Caco-2 (cell line): ENCODE results near the gene R3HDM1. TPM values are rescaled to one million over a fixed set of nuclear protein-coding genes. Genes with fewer than 3 reads are reported as not detected.

Source experiments
- BruUV-seq: library from RNA; stranded (reverse); fragments of 400-500 nt; replicated peaks from 2 replicates; lab custom pipeline; 2021; lab: Mats Ljungman, UMichigan
- CTCF ChIA-PET: fragments of 300-600 bp; sonication (Branson Sonifier 250); formaldehyde crosslinking; loops from one replicate; lab custom pipeline; 2022; ENCODE audit warnings: antibody characterized with exemption; lab: Charles Lee
- POLR2A ChIA-PET: fragments of 300-600 bp; sonication (Branson Sonifier 250); formaldehyde crosslinking; loops from one replicate; lab custom pipeline; 2022; ENCODE audit warnings: antibody characterized with exemption; lab: Charles Lee
- DNase-seq, 2 experiments: peaks; one replicate each; pipeline versions ENCODE4 v3.0.0 to v3.0.0-alpha.2; 2020 to 2022
- H3K27me3 ChIP-seq: replicated peaks from 2 replicates; pipeline ENCODE4 v1.6.0; 2011; ENCODE audit warnings: low read length; ENCODE audit not compliant: control insufficient read depth, insufficient read depth
- H3K36me3 ChIP-seq: 2 replicates; pipeline ENCODE4 v1.5.1; 2011; ENCODE audit warnings: low read length; ENCODE audit not compliant: control insufficient read depth, insufficient read depth
- H3K4me1 ChIP-seq: fragments of 250-450 bp; sonication (Bioruptor Pico); 2 replicates; pipeline ENCODE4 v1.5.1; 2020; ENCODE audit warnings: mild to moderate bottlenecking
- H3K4me3 ChIP-seq: 2 replicates; pipeline ENCODE4 v1.5.1; 2011; ENCODE audit warnings: low read depth, mild to moderate bottlenecking, control low read depth, low read length
- H3K9me3 ChIP-seq: fragments of 250-450 bp; sonication (Bioruptor Pico); 2 replicates; pipeline ENCODE4 v1.5.1; 2020; ENCODE audit warnings: mild to moderate bottlenecking, moderate library complexity
- H3K27ac Mint-ChIP-seq: one replicate; pipeline ENCODE4 v1.8.0; 2022; ENCODE audit warnings: mixed read lengths; ENCODE audit not compliant: unreplicated experiment
- H3K27me3 Mint-ChIP-seq: one replicate; pipeline ENCODE4 v1.8.0; 2022; ENCODE audit warnings: mixed read lengths; ENCODE audit not compliant: insufficient read depth, unreplicated experiment
- H3K36me3 Mint-ChIP-seq: one replicate; pipeline ENCODE4 v1.8.0; 2022; ENCODE audit warnings: mild to moderate bottlenecking, mixed read lengths; ENCODE audit not compliant: insufficient read depth, unreplicated experiment
- H3K4me1 Mint-ChIP-seq: one replicate; pipeline ENCODE4 v1.8.0; 2022; ENCODE audit warnings: low read depth, mixed read lengths; ENCODE audit not compliant: unreplicated experiment
- H3K4me3 Mint-ChIP-seq: one replicate; pipeline ENCODE4 v1.8.0; 2022; ENCODE audit warnings: mild to moderate bottlenecking, moderate library complexity, mixed read lengths; ENCODE audit not compliant: unreplicated experiment
- H3K9me3 Mint-ChIP-seq: one replicate; pipeline ENCODE4 v1.8.0; 2022; ENCODE audit warnings: mixed read lengths; ENCODE audit not compliant: unreplicated experiment
- intact Hi-C: fragments of 100-400 bp; cut with micrococcal nuclease; formaldehyde crosslinking; loops from one replicate; pipeline ENCODE4 v1.10.0; 2022; ENCODE audit not compliant: unreplicated experiment
- total RNA-seq: library from RNA; stranded (reverse); gene quantifications from 2 replicates; pipeline ENCODE4 v1.2.3, GENCODE V29; 2022
- TF ChIP-seq, protein P1 (sequence below), 2 experiments: fragments of 200-600 bp in 1 of 2; IDR thresholded peaks; 1 replicate in 1 of 2; 2 replicates in 1 of 2; pipeline versions ENCODE4 v1.5.1 to v1.8.0; 2011 to 2022; ENCODE audit warnings: antibody characterized with exemption in 1 of 2, control low read depth in 1 of 2, inconsistent platforms in 1 of 2, low read depth in 1 of 2, low read length in 1 of 2, mild to moderate bottlenecking in 1 of 2, moderate library complexity in 1 of 2; ENCODE audit not compliant: insufficient read depth in 1 of 2, severe bottlenecking in 1 of 2, unreplicated experiment in 1 of 2

The R3HDM1 gene
- total RNA-seq, 1 experiment from 2014 or later = 44.4 TPM

DNA sequence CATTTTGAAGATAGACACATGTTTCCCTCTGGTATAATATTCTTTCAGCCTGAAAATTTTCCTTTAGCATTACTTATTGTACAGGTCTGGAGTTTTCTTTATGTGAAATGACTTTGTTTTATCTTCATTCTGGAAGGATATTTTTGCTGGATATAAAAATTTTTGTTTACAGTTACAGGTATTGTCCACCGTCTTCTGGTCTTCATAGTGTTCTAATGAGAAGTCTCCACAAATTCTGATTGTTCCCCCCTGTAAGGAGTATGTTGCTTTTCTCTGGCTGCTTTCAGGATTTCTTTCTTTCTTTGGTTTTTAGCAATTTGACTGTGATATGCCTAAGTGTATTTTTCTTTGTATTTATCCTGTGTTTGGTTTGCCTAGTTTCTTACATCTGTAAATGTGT, 225.4 kb downstream of the R3HDM1 start:
- H3K27me3 ChIP-seq = no peaks in the 10 kb centered on the region
- intact Hi-C loops = no loop called here
- Mint-ChIP-seq H3K36me3 (peaks cover 87% of the 10 kb centered on the region), H3K27ac (no peak overlapping the region), H3K9me3 (peaks cover 17% of the 10 kb centered on the region), H3K4me3 (no peak overlapping the region), H3K4me1 (no peaks in the 10 kb centered on the region), H3K27me3 (no peaks in the 10 kb centered on the region)
- no peaks in the 10 kb centered on the region for H3K4me1 ChIP-seq
- peaks cover 7% of the 10 kb centered on the region for H3K36me3 ChIP-seq
- BruUV-seq = no TSS peak
- no peak overlapping the region for H3K4me3 ChIP-seq
- ChIA-PET POLR2A (no interaction called here), CTCF (interaction anchor here (0.5 kb wide), 1 partner anchor 15 kb away, joined by 9 read pairs; no protein-coding TSS in a partner anchor)
- peaks cover 17% of the 10 kb centered on the region for H3K9me3 ChIP-seq
- TF ChIP-seq, protein P1, sequence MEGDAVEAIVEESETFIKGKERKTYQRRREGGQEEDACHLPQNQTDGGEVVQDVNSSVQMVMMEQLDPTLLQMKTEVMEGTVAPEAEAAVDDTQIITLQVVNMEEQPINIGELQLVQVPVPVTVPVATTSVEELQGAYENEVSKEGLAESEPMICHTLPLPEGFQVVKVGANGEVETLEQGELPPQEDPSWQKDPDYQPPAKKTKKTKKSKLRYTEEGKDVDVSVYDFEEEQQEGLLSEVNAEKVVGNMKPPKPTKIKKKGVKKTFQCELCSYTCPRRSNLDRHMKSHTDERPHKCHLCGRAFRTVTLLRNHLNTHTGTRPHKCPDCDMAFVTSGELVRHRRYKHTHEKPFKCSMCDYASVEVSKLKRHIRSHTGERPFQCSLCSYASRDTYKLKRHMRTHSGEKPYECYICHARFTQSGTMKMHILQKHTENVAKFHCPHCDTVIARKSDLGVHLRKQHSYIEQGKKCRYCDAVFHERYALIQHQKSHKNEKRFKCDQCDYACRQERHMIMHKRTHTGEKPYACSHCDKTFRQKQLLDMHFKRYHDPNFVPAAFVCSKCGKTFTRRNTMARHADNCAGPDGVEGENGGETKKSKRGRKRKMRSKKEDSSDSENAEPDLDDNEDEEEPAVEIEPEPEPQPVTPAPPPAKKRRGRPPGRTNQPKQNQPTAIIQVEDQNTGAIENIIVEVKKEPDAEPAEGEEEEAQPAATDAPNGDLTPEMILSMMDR (IDR thresholded peaks at IDR 0.05; ENCODE audit: insufficient read depth in 1 of 2, low read depth in 1 of 2, low read length in 1 of 2, severe bottlenecking in 1 of 2, unreplicated experiment in 1 of 2) = no peak
- no peak for DNase-seq

DNA sequence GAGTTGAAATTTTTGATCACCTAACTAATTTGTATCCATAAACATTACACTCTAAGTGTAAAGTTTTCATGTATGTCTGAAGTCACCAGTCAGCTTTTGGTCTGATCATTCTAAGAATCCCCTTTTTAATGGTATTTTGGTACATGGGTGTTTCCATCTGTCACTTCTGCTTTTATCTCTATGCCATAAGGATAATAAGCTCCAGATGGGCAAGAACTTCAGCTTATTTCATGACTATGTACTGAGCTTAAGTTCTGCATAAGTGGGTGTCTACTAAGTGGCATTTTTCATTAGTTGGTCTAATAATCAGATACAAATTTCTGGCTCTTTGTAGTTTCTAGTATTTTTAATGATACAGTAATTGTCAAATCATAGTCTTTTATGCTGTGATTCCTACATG, 230.7 kb downstream of the R3HDM1 start:
- ChIA-PET POLR2A (no interaction called here), CTCF (no interaction called here)
- Histone ChIP-seq H3K36me3 (peaks cover 2% of the 10 kb centered on the region; the same call in 1 of the 2 replicates), H3K4me1 (peaks cover 8% of the 10 kb centered on the region; the same call in 1 of the 2 replicates), H3K9me3 (peaks cover 5% of the 10 kb centered on the region), H3K27me3 (no peaks in the 10 kb centered on the region), H3K4me3 (no peak overlapping the region)
- Mint-ChIP-seq H3K4me1 (peaks cover 5% of the 10 kb centered on the region), H3K4me3 (no peak overlapping the region), H3K27ac (no peak overlapping the region), H3K9me3 (peaks cover 3% of the 10 kb centered on the region), H3K27me3 (no peaks in the 10 kb centered on the region), H3K36me3 (peaks cover 78% of the 10 kb centered on the region)
- no peak for DNase-seq
- BruUV-seq = no TSS peak
- TF ChIP-seq, protein P1 (IDR thresholded peaks at IDR 0.05; ENCODE audit: insufficient read depth in 1 of 2, low read depth in 1 of 2, low read length in 1 of 2, severe bottlenecking in 1 of 2, unreplicated experiment in 1 of 2) = no peak
- intact Hi-C loops = no loop called here

DNA sequence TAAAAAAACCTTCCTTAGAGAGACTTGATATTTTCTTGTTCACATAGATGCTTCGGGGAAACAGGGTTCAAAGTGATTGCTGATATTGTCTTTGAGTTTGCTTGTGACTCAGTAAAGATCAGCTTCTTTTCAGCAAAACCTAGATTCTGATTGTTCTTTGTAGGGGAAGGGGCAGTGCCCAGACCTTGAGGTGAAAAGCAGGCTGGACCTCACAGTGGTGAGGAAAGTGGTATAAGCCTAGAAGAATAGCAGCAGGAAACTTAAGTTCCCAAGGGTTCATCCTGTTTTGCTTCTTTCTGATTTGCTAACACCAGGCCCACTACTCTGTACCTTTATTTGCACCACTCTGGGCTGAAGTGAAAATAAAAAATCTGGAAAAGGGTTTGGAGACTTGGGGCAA, 231.2 kb downstream of the R3HDM1 start:
- ChIA-PET CTCF (no interaction called here), POLR2A (no interaction called here)
- intact Hi-C loops = no loop called here
- Mint-ChIP-seq H3K4me3 (no peak overlapping the region), H3K9me3 (no peaks in the 10 kb centered on the region), H3K36me3 (peaks cover 78% of the 10 kb centered on the region), H3K27ac (no peak overlapping the region), H3K27me3 (no peaks in the 10 kb centered on the region), H3K4me1 (peaks cover 5% of the 10 kb centered on the region)
- BruUV-seq = no TSS peak
- TF ChIP-seq, protein P1 (IDR thresholded peaks at IDR 0.05; ENCODE audit: insufficient read depth in 1 of 2, low read depth in 1 of 2, low read length in 1 of 2, severe bottlenecking in 1 of 2, unreplicated experiment in 1 of 2) = no peak
- Histone ChIP-seq H3K9me3 (peaks cover under 1% of the 10 kb centered on the region; the same call in 1 of the 2 replicates), H3K4me3 (no peak overlapping the region), H3K27me3 (no peaks in the 10 kb centered on the region), H3K4me1 (peaks cover 8% of the 10 kb centered on the region; the same call in 1 of the 2 replicates), H3K36me3 (no peaks in the 10 kb centered on the region; the same call in 1 of the 2 replicates)
- DNase-seq = no peak
